ENCODE measurements around the gene RAD51B. TPM values are rescaled to one million over a fixed set of nuclear protein-coding genes. Genes with fewer than 3 reads are reported as not detected.

The RAD51B gene
- total RNA-seq, 4 donors from 2014 or later, result 8.9 to 30.3 (median 10.4) TPM

DNA sequence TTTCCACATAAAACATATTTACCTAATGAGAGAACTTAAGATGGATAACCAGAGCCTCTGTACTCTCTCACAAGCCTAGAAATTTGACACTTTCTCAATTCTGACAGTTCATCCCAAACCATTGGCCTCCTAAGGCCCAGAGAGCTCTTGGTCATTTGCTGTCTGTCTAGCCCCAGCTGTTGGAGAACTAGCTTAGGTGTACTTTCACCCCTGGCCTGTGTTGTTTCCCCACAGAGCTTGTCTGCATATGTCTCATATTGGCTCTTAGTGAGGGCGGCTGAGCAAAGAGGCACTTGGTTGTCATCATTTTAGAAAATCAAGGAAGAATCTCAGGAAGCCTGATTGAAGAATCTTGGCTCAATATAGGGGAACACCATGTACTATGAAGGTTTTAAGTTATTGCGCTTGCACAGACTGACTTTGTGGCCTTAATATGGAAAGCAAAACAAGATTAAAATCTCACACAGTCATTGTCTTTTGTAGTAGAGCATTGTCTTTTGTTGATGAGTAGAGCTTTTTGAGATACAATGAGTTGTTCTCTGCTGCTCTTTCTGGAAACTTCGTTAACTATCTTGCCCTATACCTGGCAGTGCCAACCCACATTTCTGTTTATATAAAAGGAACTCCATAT, 324.6 kb downstream of the RAD51B start:
- DNase-seq (ENCODE audit: low spot score) (no peak), ATAC-seq (ENCODE audit: low FRiP score) (peak; percentile 18)
- no peak for TF ChIP-seq CTCF (IDR thresholded peaks at IDR 0.05)

DNA sequence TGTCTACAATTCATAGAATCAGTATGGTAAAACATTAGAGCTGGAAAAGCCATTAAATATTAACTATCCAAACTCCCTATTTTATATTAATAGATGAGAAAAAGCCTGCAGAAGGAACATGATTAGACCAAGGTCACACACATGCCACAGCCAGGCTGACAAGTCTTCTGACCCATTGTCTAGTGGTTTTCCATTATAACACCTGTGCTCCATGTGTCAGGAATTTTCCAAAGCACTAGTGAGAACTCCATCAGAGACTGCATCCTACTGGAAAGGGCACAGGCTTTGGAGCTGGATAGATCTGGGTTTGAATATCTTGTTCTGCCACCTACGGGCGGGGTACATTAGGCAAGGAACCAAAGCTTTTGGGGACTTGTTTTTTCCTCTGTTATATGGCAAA, 325.5 kb downstream of the RAD51B start:
- no peak for TF ChIP-seq CTCF (IDR thresholded peaks at IDR 0.05)
- no peak for DNase-seq (ENCODE audit: low spot score)

DNA sequence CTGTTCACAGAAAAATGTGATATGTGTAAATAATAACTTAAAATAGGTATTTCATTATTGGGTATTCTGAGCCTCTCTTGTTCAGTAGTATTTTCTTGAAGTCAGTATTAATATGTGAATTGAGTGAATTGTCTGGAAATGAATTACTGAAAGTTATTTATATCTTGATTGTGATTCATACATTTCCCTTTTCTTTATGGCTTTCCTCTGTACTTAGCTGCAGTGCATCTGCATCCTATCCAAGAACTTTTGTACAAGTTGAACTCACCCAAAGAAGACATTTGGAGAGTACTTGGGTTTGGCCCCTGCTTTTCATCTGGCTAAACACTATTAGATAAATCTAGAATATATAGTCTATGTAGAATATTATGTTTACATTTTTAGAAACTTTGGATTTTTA, 326.0 kb downstream of the RAD51B start:
- TF ChIP-seq CTCF (IDR thresholded peaks at IDR 0.05), result no peak
- no peak for ATAC-seq (ENCODE audit: low FRiP score)
- DNase-seq (ENCODE audit: low spot score), result no peak

More for the DNA sequence above, 325.5 kb downstream of the RAD51B start:
- no peak for ATAC-seq (ENCODE audit: low FRiP score)

- ATAC-seq (ENCODE audit: low FRiP score) (no peak), DNase-seq (ENCODE audit: low spot score) (no peak)
- no peak for TF ChIP-seq CTCF (IDR thresholded peaks at IDR 0.05)
Measured at GRCh38 chr14:68146818-68147217, 327.2 kb downstream of the RAD51B start.

- TF ChIP-seq CTCF (IDR thresholded peaks at IDR 0.05), result no peak
- no peak for ATAC-seq (ENCODE audit: low FRiP score)
- DNase-seq (ENCODE audit: low spot score), result no peak
Measured at GRCh38 chr14:68147303-68147702, 327.7 kb downstream of the RAD51B start.

- DNase-seq (ENCODE audit: low spot score), result no peak
- TF ChIP-seq CTCF (IDR thresholded peaks at IDR 0.05), result no peak
- no peak for ATAC-seq (ENCODE audit: low FRiP score)
Measured at GRCh38 chr14:68148276-68148675, 328.7 kb downstream of the RAD51B start.

GRCh38 chr14:68148763-68149162, 329.2 kb downstream of the RAD51B start:
- no peak for DNase-seq (ENCODE audit: low spot score)
- no peak for TF ChIP-seq CTCF (IDR thresholded peaks at IDR 0.05)
- no peak for ATAC-seq (ENCODE audit: low FRiP score)

Data from omental fat pad (tissue), 4 donors.